Measurements from ENCODE around the gene MYO1B.

DNA sequence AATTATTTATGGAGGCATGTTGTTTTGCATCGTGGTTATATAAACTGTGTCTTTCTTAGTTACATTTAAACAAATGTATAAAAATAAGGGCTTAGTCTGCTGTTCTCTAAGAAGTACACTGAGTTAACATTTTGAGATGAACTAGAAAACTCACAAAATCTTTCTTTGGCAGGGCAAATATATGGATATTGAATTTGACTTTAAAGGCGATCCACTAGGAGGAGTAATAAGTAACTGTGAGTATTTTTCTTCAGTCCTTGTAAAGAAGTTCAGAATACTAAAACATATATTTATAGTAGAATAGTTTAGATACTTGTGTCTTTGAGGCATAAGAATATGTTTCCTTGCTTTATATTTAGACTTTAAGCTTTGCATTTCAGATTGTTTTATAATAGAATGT lies 104.8 kb downstream of the MYO1B start:
- TF ChIP-seq, protein P1, sequence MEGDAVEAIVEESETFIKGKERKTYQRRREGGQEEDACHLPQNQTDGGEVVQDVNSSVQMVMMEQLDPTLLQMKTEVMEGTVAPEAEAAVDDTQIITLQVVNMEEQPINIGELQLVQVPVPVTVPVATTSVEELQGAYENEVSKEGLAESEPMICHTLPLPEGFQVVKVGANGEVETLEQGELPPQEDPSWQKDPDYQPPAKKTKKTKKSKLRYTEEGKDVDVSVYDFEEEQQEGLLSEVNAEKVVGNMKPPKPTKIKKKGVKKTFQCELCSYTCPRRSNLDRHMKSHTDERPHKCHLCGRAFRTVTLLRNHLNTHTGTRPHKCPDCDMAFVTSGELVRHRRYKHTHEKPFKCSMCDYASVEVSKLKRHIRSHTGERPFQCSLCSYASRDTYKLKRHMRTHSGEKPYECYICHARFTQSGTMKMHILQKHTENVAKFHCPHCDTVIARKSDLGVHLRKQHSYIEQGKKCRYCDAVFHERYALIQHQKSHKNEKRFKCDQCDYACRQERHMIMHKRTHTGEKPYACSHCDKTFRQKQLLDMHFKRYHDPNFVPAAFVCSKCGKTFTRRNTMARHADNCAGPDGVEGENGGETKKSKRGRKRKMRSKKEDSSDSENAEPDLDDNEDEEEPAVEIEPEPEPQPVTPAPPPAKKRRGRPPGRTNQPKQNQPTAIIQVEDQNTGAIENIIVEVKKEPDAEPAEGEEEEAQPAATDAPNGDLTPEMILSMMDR (IDR thresholded peaks at IDR 0.05; ENCODE audit: low read length) = no peak
- TF ChIP-seq EZH2 (IDR thresholded peaks at IDR 0.05; ENCODE audit: borderline replicate concordance, low read length) = no peak
